ENCODE results near the gene RTF1. TPM values are rescaled to one million over a fixed set of nuclear protein-coding genes. Genes with fewer than 3 reads are reported as not detected.

RTF1 gene
- total RNA-seq, 1 donor from 2014 or later, result 23.5 TPM

- DNase-seq (ENCODE audit: low read depth), result no peak
- peak overlapping the region; percentile 16 for H3K4me3 ChIP-seq (ENCODE audit: low read depth, low read length)
- no peak for TF ChIP-seq CTCF (conservative IDR thresholded peaks at IDR 0.05; ENCODE audit: low read depth, low read length)
Observed at GRCh38 chr15:41512940-41513505, 96.1 kb downstream of the RTF1 start.

DNA sequence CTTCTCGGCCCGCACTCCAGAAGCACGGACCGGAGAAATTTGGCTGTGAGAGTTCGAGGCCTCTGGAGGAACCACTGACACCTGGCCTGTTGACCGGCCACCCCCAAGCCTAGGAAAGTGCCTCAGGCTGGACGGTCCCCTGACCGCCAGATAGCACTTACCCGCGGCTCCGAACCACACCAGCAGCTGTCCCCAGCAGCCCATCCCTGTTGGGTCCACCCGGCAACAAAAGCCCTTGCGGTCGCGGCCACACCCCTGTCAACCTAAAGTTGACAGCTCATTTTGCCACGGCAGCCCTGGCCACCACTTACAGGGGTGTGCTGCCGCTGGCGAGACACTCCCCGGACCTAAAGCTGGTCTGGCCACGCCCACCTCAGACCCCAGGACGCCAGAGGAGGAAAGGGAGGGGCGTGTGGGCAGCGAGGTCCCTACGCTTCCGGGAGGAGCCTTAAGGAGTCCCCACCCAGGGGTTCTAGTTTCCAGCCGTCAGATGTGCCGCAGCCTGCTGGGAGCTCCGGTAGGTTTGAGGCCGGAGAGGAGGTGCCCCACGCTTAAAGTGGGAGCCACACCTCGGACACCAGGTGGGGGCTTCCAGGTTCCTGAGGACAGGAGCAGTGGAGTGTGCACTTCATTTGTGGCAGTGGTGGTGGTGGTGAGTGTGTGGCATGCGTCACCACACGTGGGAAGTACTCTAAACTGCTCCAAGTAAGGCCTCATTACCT is 96.8 kb downstream of the RTF1 start, which contains the start of gene LTK:
TSS of gene LTK (minus strand) at position 322 of the 722 bp plus-strand sequence. CDS start at position 204, 118 bp downstream.
- TF ChIP-seq CTCF (conservative IDR thresholded peaks at IDR 0.05; ENCODE audit: low read depth, low read length), result no peak
- H3K4me3 ChIP-seq (ENCODE audit: low read depth, low read length), result peak within 1 kb of the TSS; percentile 16
- DNase-seq (ENCODE audit: low read depth), result no peak

GRCh38 chr15:41517895-41518449 is 101.1 kb downstream of the RTF1 start:
- no peak for DNase-seq (ENCODE audit: low read depth)
- TF ChIP-seq CTCF (conservative IDR thresholded peaks at IDR 0.05; ENCODE audit: low read depth, low read length), result no peak

GRCh38 chr15:41520636-41521035 is 103.7 kb downstream of the RTF1 start:
- DNase-seq (ENCODE audit: low read depth), result no peak
- H3K4me3 ChIP-seq (ENCODE audit: low read depth, low read length), result no peak overlapping the region
- no peak for TF ChIP-seq CTCF (conservative IDR thresholded peaks at IDR 0.05; ENCODE audit: low read depth, low read length)

More at GRCh38 chr15:41517895-41518449, 101.1 kb downstream of the RTF1 start:
- no peak overlapping the region for H3K4me3 ChIP-seq (ENCODE audit: low read depth, low read length)

DNA sequence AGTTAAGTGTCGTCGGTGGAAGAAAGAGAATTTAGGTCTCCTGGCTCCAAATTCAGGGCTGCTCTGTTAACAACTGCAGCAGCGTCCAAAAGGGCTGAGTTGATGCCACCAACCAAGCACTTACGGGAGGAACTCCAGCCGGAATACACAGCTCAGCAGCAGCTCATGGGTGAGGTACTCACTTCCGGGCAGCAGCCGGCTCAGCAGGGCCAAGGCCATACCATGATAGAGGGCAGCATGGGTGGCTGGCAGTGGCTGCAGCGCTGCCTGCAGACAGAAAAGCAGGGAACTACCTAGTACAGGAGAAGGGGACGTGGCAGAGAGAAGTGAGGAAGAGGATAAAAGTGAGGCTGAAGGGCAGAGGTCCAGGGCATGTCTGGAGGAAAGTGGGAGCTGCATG is 104.7 kb downstream of the RTF1 start:
- DNase-seq (ENCODE audit: low read depth), result no peak
- TF ChIP-seq CTCF (conservative IDR thresholded peaks at IDR 0.05; ENCODE audit: low read depth, low read length), result no peak
- no peak overlapping the region for H3K4me3 ChIP-seq (ENCODE audit: low read depth, low read length)

GRCh38 chr15:41523097-41523496 is 106.2 kb downstream of the RTF1 start:
- DNase-seq (ENCODE audit: low read depth), result no peak
- H3K4me3 ChIP-seq (ENCODE audit: low read depth, low read length), result no peak overlapping the region
- no peak for TF ChIP-seq CTCF (conservative IDR thresholded peaks at IDR 0.05; ENCODE audit: low read depth, low read length)

Measured in epithelial cell of proximal tubule (primary cell).